Left cardiac atrium (tissue), 4 donors: ENCODE data around the gene UVSSA. TPM values are rescaled to one million over a fixed set of nuclear protein-coding genes. Genes with fewer than 3 reads are reported as not detected.
"Not testable (repeated sequence)": the region's sequence is repeated elsewhere in the genome, so short reads cannot be mapped to it uniquely, and the experiment has no call there.

ENCODE experiments used
- ATAC-seq, 2 donors: fragments of 200-7000 bp; cut with Tn5 transposase; one replicate each; pipeline ENCODE4 v1.9.1; 2020; ENCODE audit warnings: mild to moderate bottlenecking in 2 of 2, moderate library complexity in 2 of 2
- DNase-seq: peaks from one replicate; pipeline ENCODE4 v3.0.0-alpha.2; 2020
- intact Hi-C, 2 donors: fragments of 100-400 bp; cut with DNase I; formaldehyde crosslinking; loops; one replicate each; pipeline versions ENCODE4 v1.14.1 to v1.15.1; 2022 to 2023
- total RNA-seq, 2 donors: library from RNA; stranded (reverse); fragmentation: NEBNext Ultra II Directional; extraction: Animal tissue kit (Norgen Biotek cat#: 25700); gene quantifications; one replicate each; pipeline ENCODE4 v1.2.1, GENCODE V29; 2021
- donor health status: DM: no; HTN: yes; CAD: no.
- donor health status: DM: no; HTN: yes; CAD: no; lungs with severe emphysema.
- donor health status: DM: yes; HTN: yes; CAD: no.
- donor health status: Dilated cardiomyopathy.

Gene UVSSA
- total RNA-seq, 2 donors from 2014 or later: 7.9 to 8.4 TPM

GRCh38 chr4:1368421-1369090 is 21.5 kb downstream of the UVSSA start:
- no peak for ATAC-seq
- intact Hi-C loops: no loop called here
- peak; percentile 13 for DNase-seq

GRCh38 chr4:1369091-1369450 is 22.1 kb downstream of the UVSSA start:
- no peak for ATAC-seq
- intact Hi-C loops: no loop called here

GRCh38 chr4:1369479-1370079 is 22.6 kb downstream of the UVSSA start:
- intact Hi-C loops: no loop called here
- ATAC-seq (no peak), DNase-seq (no peak)

More at GRCh38 chr4:1369091-1369450, 22.1 kb downstream of the UVSSA start:
- peak; percentile 9 for DNase-seq

- intact Hi-C loops: no loop called here
- no peak for ATAC-seq
- DNase-seq: peak; percentile 17
Observed at GRCh38 chr4:1370321-1371124, 23.5 kb downstream of the UVSSA start.

- peak; percentile 7 for DNase-seq
- intact Hi-C loops: no loop called here
- ATAC-seq: no peak
Observed at GRCh38 chr4:1371176-1372165, 24.5 kb downstream of the UVSSA start.

GRCh38 chr4:1372576-1372975 is 25.6 kb downstream of the UVSSA start:
- ATAC-seq, intact Hi-C loops, DNase-seq: not testable (repeated sequence)

GRCh38 chr4:1373892-1374705 is 27.1 kb downstream of the UVSSA start:
- intact Hi-C loops: no loop called here
- ATAC-seq: no peak
- DNase-seq: peak; percentile 13

GRCh38 chr4:1374706-1375045 is 27.7 kb downstream of the UVSSA start:
- intact Hi-C loops: no loop called here

GRCh38 chr4:1375051-1375721 is 28.2 kb downstream of the UVSSA start:
- no peak for ATAC-seq
- DNase-seq: peak; percentile 18

More at GRCh38 chr4:1374706-1375045, 27.7 kb downstream of the UVSSA start:
- ATAC-seq (no peak), DNase-seq (no peak)

GRCh38 chr4:1375761-1376322 is 28.8 kb downstream of the UVSSA start:
- ATAC-seq: no peak
- DNase-seq: peak; percentile 6

More at GRCh38 chr4:1375051-1375721, 28.2 kb downstream of the UVSSA start:
- intact Hi-C loops: no loop called here

GRCh38 chr4:1376391-1376840 is 29.4 kb downstream of the UVSSA start:
- intact Hi-C loops: no loop called here
- no peak for ATAC-seq
- peak; percentile 15 for DNase-seq

More at GRCh38 chr4:1375761-1376322, 28.8 kb downstream of the UVSSA start:
- intact Hi-C loops: no loop called here

- intact Hi-C loops: no loop called here
Observed at GRCh38 chr4:1376841-1377605, 30.0 kb downstream of the UVSSA start.

GRCh38 chr4:1377606-1378261 is 30.7 kb downstream of the UVSSA start:
- intact Hi-C loops: no loop called here
- ATAC-seq: no peak
- peak; percentile 14 for DNase-seq

More at GRCh38 chr4:1376841-1377605, 30.0 kb downstream of the UVSSA start:
- ATAC-seq (no peak), DNase-seq (peak; percentile 20)

- ATAC-seq: no peak
- intact Hi-C loops: no loop called here
- DNase-seq: peak; percentile 17
Observed at GRCh38 chr4:1378559-1379231, 31.7 kb downstream of the UVSSA start.

GRCh38 chr4:1379351-1379781 is 32.4 kb downstream of the UVSSA start:
- ATAC-seq: no peak
- DNase-seq: peak; percentile 22
- intact Hi-C loops: no loop called here
